ENCODE measurements around the gene UPF2. TPM values are rescaled to one million over a fixed set of nuclear protein-coding genes. Genes with fewer than 3 reads are reported as not detected.

UPF2 gene
- total RNA-seq, 1 experiment from 2014 or later, result 30.6 TPM

- Histone ChIP-seq H3K9me3 (ENCODE audit: low read depth, low read length, poor library complexity, severe bottlenecking) (no peaks in the 10 kb centered on the region), H3K36me3 (ENCODE audit: insufficient read depth, low read length, poor library complexity, severe bottlenecking) (no peaks in the 10 kb centered on the region), H3K4me3 (ENCODE audit: low read depth, low read length, poor library complexity, severe bottlenecking) (peak within 1 kb of the TSS; percentile 99), H3K27ac (ENCODE audit: low read depth, low read length, poor library complexity, severe bottlenecking) (peak within 1 kb of the TSS; percentile 96), H3K4me1 (ENCODE audit: insufficient read depth, low read length, poor library complexity, severe bottlenecking) (no peaks in the 10 kb centered on the region), H3K27me3 (replicated peaks; ENCODE audit: insufficient read depth, low read depth, low read length, poor library complexity) (no peaks in the 10 kb centered on the region)
- DNase-seq (ENCODE audit: low spot score), result peak; percentile 99
- TF ChIP-seq CTCF (conservative IDR thresholded peaks at IDR 0.05; ENCODE audit: low read depth, low read length) (peak; percentile 34; the same call in 1 of the 2 replicates), EZH2 (IDR thresholded peaks at IDR 0.05; ENCODE audit: borderline replicate concordance, low read depth, low read length, poor library complexity, severe bottlenecking) (no peak)
- no TSS peak for BruUV-seq (replicated peaks)
- POLR2A ChIA-PET (ENCODE audit: low non-redundant PET), result interaction anchor here (0.6 kb wide), 1 partner anchor 27 kb away, joined by 6 read pairs; no protein-coding TSS in a partner anchor
- CTCF ChIA-PET, result interaction anchor here (0.6 kb wide), 1 partner anchor 12 kb away, joined by 3 read pairs; no protein-coding TSS in a partner anchor
- intact Hi-C loops (cut with micrococcal nuclease; ENCODE audit: unreplicated experiment), result no loop called here
These were observed 26.1 kb upstream of the UPF2 start, which contains the start of gene DHTKD1 for GRCh38 chr10:12068449-12069269. Gene DHTKD1 (plus strand): TSS chr10:12068954. CDS start chr10:12069034, 80 bp downstream.

GRCh38 chr10:12067336-12067735 lies 24.7 kb upstream of the UPF2 start:
- no TSS peak for BruUV-seq (replicated peaks)
- peaks cover 6% of the 10 kb centered on the region for H3K4me1 ChIP-seq (ENCODE audit: insufficient read depth, low read length, poor library complexity, severe bottlenecking)
- POLR2A ChIA-PET (ENCODE audit: low non-redundant PET), result no interaction called here
- CTCF ChIA-PET, result no interaction called here
- no peaks in the 10 kb centered on the region for H3K27me3 ChIP-seq (replicated peaks; ENCODE audit: insufficient read depth, low read depth, low read length, poor library complexity)
- intact Hi-C loops (cut with micrococcal nuclease; ENCODE audit: unreplicated experiment), result no loop called here
- H3K9me3 ChIP-seq (ENCODE audit: low read depth, low read length, poor library complexity, severe bottlenecking), result no peaks in the 10 kb centered on the region
- no peaks in the 10 kb centered on the region for H3K36me3 ChIP-seq (ENCODE audit: insufficient read depth, low read length, poor library complexity, severe bottlenecking)
- H3K4me3 ChIP-seq (ENCODE audit: low read depth, low read length, poor library complexity, severe bottlenecking), result no peak overlapping the region
- TF ChIP-seq CTCF (conservative IDR thresholded peaks at IDR 0.05; ENCODE audit: low read depth, low read length) (no peak), EZH2 (IDR thresholded peaks at IDR 0.05; ENCODE audit: borderline replicate concordance, low read depth, low read length, poor library complexity, severe bottlenecking) (no peak)
- H3K27ac ChIP-seq (ENCODE audit: low read depth, low read length, poor library complexity, severe bottlenecking), result no peak overlapping the region
- no peak for DNase-seq (ENCODE audit: low spot score)

DNA sequence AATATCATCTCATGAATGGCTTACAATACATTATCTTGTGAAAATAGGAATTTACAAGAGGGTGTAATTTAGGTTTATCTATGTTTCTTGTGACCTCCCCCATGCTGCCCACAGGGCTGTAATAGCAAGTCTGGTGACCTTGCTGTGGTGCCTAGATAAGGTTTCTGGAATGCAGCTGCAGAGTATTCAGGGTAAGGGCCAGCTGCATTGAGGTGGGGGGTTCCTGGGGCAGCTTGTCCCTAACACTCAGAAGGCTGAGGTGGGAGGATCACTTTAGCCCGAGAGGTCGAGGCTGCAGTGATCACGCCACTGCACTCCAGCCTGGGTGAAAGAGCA lies 20.8 kb upstream of the UPF2 start:
- no peaks in the 10 kb centered on the region for H3K9me3 ChIP-seq (ENCODE audit: low read depth, low read length, poor library complexity, severe bottlenecking)
- no peak overlapping the region for H3K27ac ChIP-seq (ENCODE audit: low read depth, low read length, poor library complexity, severe bottlenecking)
- no peak for TF ChIP-seq EZH2 (IDR thresholded peaks at IDR 0.05; ENCODE audit: borderline replicate concordance, low read depth, low read length, poor library complexity, severe bottlenecking)
- no peak for TF ChIP-seq CTCF (conservative IDR thresholded peaks at IDR 0.05; ENCODE audit: low read depth, low read length)
- no peak for DNase-seq (ENCODE audit: low spot score)
- no TSS peak for BruUV-seq (replicated peaks)
- H3K27me3 ChIP-seq (replicated peaks; ENCODE audit: insufficient read depth, low read depth, low read length, poor library complexity), result no peaks in the 10 kb centered on the region
- H3K36me3 ChIP-seq (ENCODE audit: insufficient read depth, low read length, poor library complexity, severe bottlenecking), result no peaks in the 10 kb centered on the region
- ChIA-PET POLR2A (ENCODE audit: low non-redundant PET) (interaction anchor here (0.6 kb wide), 1 partner anchor 10 kb away, joined by 3 read pairs; no protein-coding TSS in a partner anchor), CTCF (interaction anchor here (0.6 kb wide), 1 partner anchor 62 kb away, joined by 8 read pairs; no protein-coding TSS in a partner anchor)
- intact Hi-C loops (cut with micrococcal nuclease; ENCODE audit: unreplicated experiment), result no loop called here
- H3K4me3 ChIP-seq (ENCODE audit: low read depth, low read length, poor library complexity, severe bottlenecking), result no peak overlapping the region
- peaks cover 6% of the 10 kb centered on the region for H3K4me1 ChIP-seq (ENCODE audit: insufficient read depth, low read length, poor library complexity, severe bottlenecking)

All from A673 (cell line).